ENCODE data around the gene WNT9B. TPM values are rescaled to one million over a fixed set of nuclear protein-coding genes. Genes with fewer than 3 reads are reported as not detected.

The WNT9B gene
- total and polyA plus RNA-seq, 9 of the 15 experiments (the other 6 are each of a cell fraction or from before 2014, with no cell fraction given) = not detected

DNA sequence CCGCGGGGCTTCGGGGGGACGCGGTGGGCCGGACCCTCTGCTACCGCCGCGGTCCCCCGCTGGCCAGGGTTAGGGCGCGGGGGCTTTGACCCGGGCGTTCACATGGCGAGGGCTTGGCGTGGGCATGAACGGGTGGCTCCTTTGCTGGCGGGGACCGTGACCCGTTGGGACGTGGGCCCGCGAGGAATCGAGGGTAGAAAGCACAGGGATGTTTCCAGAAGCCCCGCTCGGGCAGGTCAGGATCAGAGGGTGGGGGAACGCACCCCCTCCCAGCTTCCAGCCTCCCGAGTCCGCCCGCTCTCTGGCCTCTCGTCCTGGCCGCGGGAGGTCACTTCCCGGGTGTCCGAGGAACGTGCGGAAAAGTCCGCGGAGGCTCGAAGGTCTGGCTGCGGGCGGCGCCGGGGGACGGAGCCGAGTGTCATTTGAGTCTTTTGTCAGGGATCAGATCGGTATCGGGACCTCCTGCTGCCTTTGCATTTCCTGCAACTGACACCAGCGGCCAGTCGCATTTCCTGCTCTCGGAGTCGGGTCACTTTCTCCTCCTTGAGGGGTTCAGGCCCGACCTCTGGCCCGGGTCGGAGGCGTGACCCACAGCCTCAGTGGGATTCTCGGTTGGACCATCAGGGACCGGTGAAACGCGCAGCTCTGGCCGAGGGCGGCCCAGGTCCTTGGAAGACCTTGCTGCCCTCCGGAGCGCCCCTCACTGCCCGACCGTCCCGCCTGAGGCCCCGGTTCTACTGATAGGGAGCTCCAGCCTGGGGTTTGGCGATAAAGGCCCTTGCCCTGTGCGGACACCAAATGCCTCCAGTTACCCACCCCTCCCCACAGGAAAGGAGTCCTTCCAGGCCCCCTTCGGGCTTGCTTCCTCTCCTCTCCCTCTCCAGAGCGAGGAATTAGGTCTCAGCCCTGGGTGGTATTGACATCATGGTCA is 32.2 kb upstream of the WNT9B start (continued):
- TF ChIP-seq MYC (IDR thresholded peaks at IDR 0.05; ENCODE audit: low read depth, low read length) (peak; percentile 35; the same call in 1 of the 2 replicates), MYC (CRISPR knock-in tag; IDR thresholded peaks at IDR 0.05; ENCODE audit: borderline replicate concordance, low read depth) (no peak), NR2C1 (IDR thresholded peaks at IDR 0.05) (no peak), NR2C1 (tag; IDR thresholded peaks at IDR 0.05) (0 out of 2 replicates have a peak, but pooled peaks have one; percentile 56), ZNF79 (CRISPR knock-in tag; IDR thresholded peaks at IDR 0.05; ENCODE audit: low read depth) (no peak), HMGXB4 (CRISPR knock-in tag; IDR thresholded peaks at IDR 0.05) (peak; percentile 48; the same call in 1 of the 2 replicates), DPF2 (IDR thresholded peaks at IDR 0.05) (peak; percentile 82), GABPB1 (CRISPR knock-in tag; IDR thresholded peaks at IDR 0.05) (peak; percentile 36; the same call in 1 of the 2 replicates), ZNF589 (CRISPR knock-in tag; IDR thresholded peaks at IDR 0.05; ENCODE audit: low read depth) (0 out of 2 replicates have a peak, but pooled peaks have one; percentile 21), HMG20B (CRISPR knock-in tag; IDR thresholded peaks at IDR 0.05) (no peak), LEF1 (IDR thresholded peaks at IDR 0.05) (peak; percentile 63; the same call in 1 of the 2 replicates), CGGBP1 (CRISPR knock-in tag; IDR thresholded peaks at IDR 0.05) (no peak), ZNF134 (CRISPR knock-in tag; conservative IDR thresholded peaks at IDR 0.05) (0 out of 2 replicates have a peak, but pooled peaks have one; percentile 4), HOMEZ (CRISPR knock-in tag; IDR thresholded peaks at IDR 0.05) (no peak), GABPA (tag; conservative IDR thresholded peaks at IDR 0.05; ENCODE audit: low read depth) (peak; percentile 64), THRAP3 (IDR thresholded peaks at IDR 0.05; ENCODE audit: borderline replicate concordance) (no peak), HNRNPUL1 (IDR thresholded peaks at IDR 0.05; ENCODE audit: low read length) (no peak), ZNF518B (CRISPR knock-in tag; IDR thresholded peaks at IDR 0.05) (no peak), HES1 (IDR thresholded peaks at IDR 0.05; ENCODE audit: low read depth) (no peak), NR2F6 (CRISPR knock-in tag; IDR thresholded peaks at IDR 0.05) (no peak)

Data from K562 (cell line).